HEK293T (cell line): ENCODE data around the gene GH1.

Experiments used
- CTCF ChIA-PET: fragments of 350-600 bp; formaldehyde crosslinking; extraction: SDS; loops from one replicate; lab custom pipeline; 2021; ENCODE audit warnings: antibody characterized with exemption, inconsistent platforms; lab: Yijun Ruan, JAX
- POLR2A ChIA-PET: fragments of 350-600 bp; formaldehyde crosslinking; extraction: SDS; loops from one replicate; lab custom pipeline; 2020; ENCODE audit warnings: antibody characterized with exemption, inconsistent platforms; lab: Yijun Ruan, JAX
- DNase-seq: peaks from one replicate; pipeline ENCODE4 v3.0.0; 2012; ENCODE audit warnings: mixed read lengths; ENCODE audit errors: extremely low spot score
- ARNT ChIP-seq: fragments of 450-650 bp; IDR thresholded peaks from 2 replicates; pipeline ENCODE4 v1.6.1; 2017; ENCODE audit warnings: mild to moderate bottlenecking
- BHLHE40 ChIP-seq: fragments of 450-650 bp; IDR thresholded peaks from 2 replicates; pipeline ENCODE4 v1.6.1; 2016; ENCODE audit warnings: mild to moderate bottlenecking, moderate library complexity, borderline replicate concordance
- CTBP1 ChIP-seq: fragments of 450-650 bp; IDR thresholded peaks from 2 replicates; pipeline ENCODE4 v1.6.1; 2016; ENCODE audit warnings: borderline replicate concordance
- ELF4 ChIP-seq: fragments of 450-650 bp; IDR thresholded peaks from 2 replicates; pipeline ENCODE4 v1.6.1; 2017; ENCODE audit warnings: antibody characterized with exemption
- FOXA1 ChIP-seq: fragments of 450-650 bp; IDR thresholded peaks from 2 replicates; pipeline ENCODE4 v1.6.1; 2016; ENCODE audit warnings: mild to moderate bottlenecking
- FOXK2 ChIP-seq: fragments of 450-650 bp; IDR thresholded peaks from 2 replicates; pipeline ENCODE4 v1.6.1; 2016; ENCODE audit warnings: mild to moderate bottlenecking
- FOXM1 ChIP-seq: fragments of 450-650 bp; IDR thresholded peaks from 2 replicates; pipeline ENCODE4 v1.6.1; 2017; ENCODE audit warnings: mild to moderate bottlenecking, borderline replicate concordance
- HDGF ChIP-seq: fragments of 450-650 bp; IDR thresholded peaks from 2 replicates; pipeline ENCODE4 v1.6.1; 2017; ENCODE audit warnings: antibody characterized with exemption, borderline replicate concordance
- L3MBTL2 ChIP-seq: fragments of 450-650 bp; conservative IDR thresholded peaks from 2 replicates; pipeline ENCODE4 v1.6.1; 2016; ENCODE audit warnings: mild to moderate bottlenecking
- LEF1 ChIP-seq: fragments of 450-650 bp; IDR thresholded peaks from 2 replicates; pipeline ENCODE4 v1.6.1; 2017; ENCODE audit warnings: mild to moderate bottlenecking, borderline replicate concordance
- NFRKB ChIP-seq: fragments of 450-650 bp; IDR thresholded peaks from 2 replicates; pipeline ENCODE4 v1.6.1; 2016; ENCODE audit warnings: mild to moderate bottlenecking, moderate library complexity
- PKNOX1 ChIP-seq: fragments of 450-650 bp; IDR thresholded peaks from 2 replicates; pipeline ENCODE4 v1.6.1; 2016
- SP1 ChIP-seq: fragments of 450-650 bp; IDR thresholded peaks from 2 replicates; pipeline ENCODE4 v1.6.1; 2017
- SUZ12 ChIP-seq: fragments of 450-650 bp; IDR thresholded peaks from 2 replicates; pipeline ENCODE4 v1.6.1; 2016; ENCODE audit warnings: mild to moderate bottlenecking
- TARDBP ChIP-seq: fragments of 450-650 bp; IDR thresholded peaks from 2 replicates; pipeline ENCODE4 v1.6.1; 2016
- ZNF384 ChIP-seq: fragments of 450-650 bp; IDR thresholded peaks from 2 replicates; pipeline ENCODE4 v1.6.1; 2016

Gene GH1

GRCh38 chr17:63960006-63960405, 41.4 kb upstream of the GH1 start:
- no peak for DNase-seq
- ChIA-PET CTCF (no interaction called here), POLR2A (no interaction called here)
- no peak for TF ChIP-seq FOXK2
- TF ChIP-seq PKNOX1, result no peak
- no peak for TF ChIP-seq ZNF384
- TF ChIP-seq LEF1, result no peak
- no peak for TF ChIP-seq TARDBP
- TF ChIP-seq NFRKB, result no peak
- TF ChIP-seq HDGF, result no peak

GRCh38 chr17:63956296-63956920, 37.8 kb upstream of the GH1 start:
- ChIA-PET CTCF (interaction anchor here (2.3 kb wide), 1 partner anchor 10 kb away, joined by 7 read pairs; no protein-coding TSS in a partner anchor), POLR2A (no interaction called here)
- DNase-seq, result no peak
- TF ChIP-seq ZNF384 (no peak), SP1 (no peak), PKNOX1 (no peak), FOXM1 (no peak), BHLHE40 (no peak)

DNA sequence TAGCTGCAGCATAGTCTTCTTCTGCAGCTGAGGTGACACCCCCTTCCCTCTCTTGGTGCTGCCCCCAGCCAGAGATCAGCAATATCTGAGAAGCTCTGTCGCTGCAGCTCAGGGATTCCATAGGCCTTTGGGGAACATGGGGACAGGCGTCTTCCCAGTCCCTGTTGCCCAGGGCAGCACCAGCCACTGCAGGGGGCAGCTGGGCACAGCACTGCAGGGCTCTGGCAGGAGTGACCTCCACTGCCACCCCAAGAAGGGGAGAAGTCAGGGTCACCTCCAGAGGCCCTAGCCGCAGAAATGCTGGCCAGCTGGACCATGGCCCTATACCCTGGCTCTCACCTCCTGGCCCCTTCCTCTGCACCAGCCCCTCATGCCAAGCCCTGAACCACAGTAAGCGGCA, 37.2 kb upstream of the GH1 start:
- CTCF ChIA-PET, result interaction anchor here (2.3 kb wide), 1 partner anchor 9 kb away, joined by 7 read pairs; no protein-coding TSS in a partner anchor
- no peak for TF ChIP-seq SP1
- no peak for TF ChIP-seq FOXM1
- no peak for TF ChIP-seq L3MBTL2
- no peak for TF ChIP-seq LEF1
- TF ChIP-seq FOXA1, result no peak
- TF ChIP-seq CTBP1, result no peak
- no peak for TF ChIP-seq BHLHE40
- TF ChIP-seq HDGF, result no peak
- no peak for TF ChIP-seq NFRKB

DNA sequence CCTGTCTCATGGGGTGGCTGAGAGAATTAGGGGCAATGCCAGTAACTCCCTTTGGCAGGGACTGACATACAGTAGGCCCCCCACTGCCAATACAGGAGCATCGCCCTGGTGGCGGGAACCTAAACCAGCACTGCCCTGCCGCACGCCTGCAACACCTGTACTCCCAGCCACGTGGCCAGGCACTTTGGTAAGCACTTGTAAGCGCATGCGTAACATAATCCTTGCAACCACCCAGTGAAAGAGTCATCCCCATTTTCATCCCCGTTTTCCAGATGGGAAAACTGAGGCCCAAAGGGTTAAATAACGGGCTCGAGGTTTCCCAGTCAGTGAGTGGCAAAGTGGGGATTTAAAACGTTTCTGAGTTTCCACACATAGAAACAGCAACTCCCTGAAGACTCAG, 36.6 kb upstream of the GH1 start:
- no peak for DNase-seq
- TF ChIP-seq FOXK2, result no peak
- no peak for TF ChIP-seq SP1
- TF ChIP-seq NFRKB, result no peak
- TF ChIP-seq TARDBP, result no peak
- TF ChIP-seq ARNT, result no peak
- TF ChIP-seq LEF1, result no peak
- no peak for TF ChIP-seq BHLHE40
- TF ChIP-seq L3MBTL2, result no peak
- TF ChIP-seq ZNF384, result no peak
- no peak for TF ChIP-seq SUZ12
- TF ChIP-seq FOXA1, result no peak
- no peak for TF ChIP-seq PKNOX1
- no peak for TF ChIP-seq CTBP1
- TF ChIP-seq FOXM1, result no peak
- TF ChIP-seq ELF4, result no peak
- TF ChIP-seq HDGF, result no peak
- ChIA-PET POLR2A (no interaction called here), CTCF (interaction anchor here (2.3 kb wide), 1 partner anchor 8 kb away, joined by 7 read pairs; no protein-coding TSS in a partner anchor)

More for the DNA sequence above, 37.2 kb upstream of the GH1 start:
- POLR2A ChIA-PET, result no interaction called here
- DNase-seq, result no peak

DNA sequence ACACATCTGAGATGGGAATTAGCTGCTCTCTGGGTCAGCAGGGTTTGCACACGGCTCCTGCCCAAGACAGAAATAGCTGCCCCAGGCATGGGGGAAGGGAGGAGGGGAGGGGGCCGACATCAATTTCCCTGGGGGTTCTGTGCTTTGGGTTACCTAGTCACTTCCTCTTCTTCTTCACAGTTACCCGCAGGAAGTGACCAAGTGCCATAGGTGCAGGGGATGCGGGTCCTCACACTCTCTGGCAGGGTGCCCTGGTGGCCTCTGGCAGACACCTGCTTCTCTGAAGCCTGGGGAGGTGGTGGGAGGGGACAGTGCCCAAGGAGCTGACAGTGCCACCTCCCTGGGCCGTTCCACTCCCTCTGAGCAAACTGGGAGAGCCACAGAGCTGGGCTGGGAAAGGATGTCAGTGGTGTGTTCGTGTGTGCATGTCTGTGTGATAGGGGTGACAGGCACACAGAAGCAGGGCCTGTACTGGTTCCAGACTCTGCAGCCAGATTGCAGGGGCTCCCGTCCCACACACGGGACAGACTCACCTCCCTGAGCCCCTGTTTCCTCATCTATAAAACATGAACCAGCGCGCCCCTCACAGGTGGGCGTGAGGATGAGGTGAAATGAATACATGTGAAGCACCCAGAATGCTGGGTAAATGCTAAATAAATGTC, 35.9 kb upstream of the GH1 start:
- ChIA-PET POLR2A (no interaction called here), CTCF (interaction anchor here (2.3 kb wide), 1 partner anchor 8 kb away, joined by 7 read pairs; no protein-coding TSS in a partner anchor)
- DNase-seq, result no peak
- TF ChIP-seq LEF1, result no peak

DNA sequence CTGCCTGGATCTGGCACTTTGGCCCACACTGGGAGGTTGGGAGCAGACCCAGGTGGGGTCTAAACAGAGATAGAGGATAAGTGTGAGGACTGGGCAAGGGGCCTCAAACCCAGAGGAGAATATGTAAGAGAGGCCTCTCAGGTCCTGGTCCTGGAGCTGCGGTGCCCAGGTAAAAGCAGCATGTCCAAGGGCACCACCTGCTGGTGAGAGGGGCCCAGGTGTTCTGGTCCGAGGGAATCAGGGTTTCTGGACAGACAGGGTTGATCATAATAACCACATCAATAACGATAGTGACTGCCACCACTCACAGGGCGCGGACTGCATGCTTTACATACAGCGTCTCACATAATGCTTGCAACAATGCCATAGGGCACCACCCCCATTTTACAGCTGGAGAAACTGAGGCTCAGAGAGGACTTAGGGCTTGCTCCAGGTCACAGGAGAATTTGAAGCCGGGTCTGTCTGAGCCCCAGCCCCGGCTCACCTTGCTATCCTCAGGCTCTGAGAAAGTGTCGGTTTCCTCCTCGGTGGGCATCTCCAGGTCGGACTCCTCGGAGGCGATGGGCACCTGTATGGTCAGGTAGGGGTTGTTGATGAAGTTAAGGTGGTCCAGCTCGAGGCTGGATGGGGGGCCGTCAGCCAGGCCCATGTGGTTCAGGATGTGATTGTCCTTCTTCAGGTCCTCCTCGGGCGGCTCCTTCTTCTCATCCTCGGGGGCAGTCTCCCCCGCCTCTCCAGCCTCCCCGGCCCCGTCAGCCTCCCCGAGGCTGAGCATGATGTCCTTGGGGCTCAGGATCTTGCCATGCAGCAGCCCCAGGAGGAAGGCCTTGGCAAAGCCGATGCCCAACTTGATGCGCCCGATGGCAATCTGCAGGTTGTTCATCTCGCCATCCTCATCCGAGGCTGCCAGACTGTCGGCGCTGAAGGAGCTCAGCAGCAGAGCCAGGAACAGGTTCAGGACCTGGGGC, 32.6 kb upstream of the GH1 start:
- TF ChIP-seq SUZ12 (no peak), PKNOX1 (no peak), ARNT (no peak), SP1 (no peak)
- no peak for DNase-seq
- ChIA-PET CTCF (interaction anchor here (0.6 to 2.5 kb wide), 8 partner anchors 11 to 182 kb away, joined by 3 to 10 read pairs (median 3); partner anchors contain the start of gene GH1), POLR2A (no interaction called here)
